GM12865 (cell line): ENCODE data around the gene TRIM39.

ENCODE experiments used
- DNase-seq: peaks from one replicate; pipeline ENCODE4 v3.0.0; 2010; ENCODE audit warnings: low read depth
- H3K4me3 ChIP-seq: 2 replicates; pipeline ENCODE4 v1.5.1; 2011; ENCODE audit warnings: mild to moderate bottlenecking, low read depth, low read length, control low read depth
- CTCF ChIP-seq: IDR thresholded peaks from 2 replicates; pipeline ENCODE4 v1.5.1; 2011; ENCODE audit warnings: low read length, control low read depth, low read depth, inconsistent platforms; ENCODE audit not compliant: insufficient read depth; ENCODE audit errors: missing control alignments

TRIM39 gene

GRCh38 chr6:30319146-30319835 lies 7.4 kb upstream of the TRIM39 start:
- no peak for DNase-seq
- no peak for TF ChIP-seq CTCF
- H3K4me3 ChIP-seq, result no peak overlapping the region

DNA sequence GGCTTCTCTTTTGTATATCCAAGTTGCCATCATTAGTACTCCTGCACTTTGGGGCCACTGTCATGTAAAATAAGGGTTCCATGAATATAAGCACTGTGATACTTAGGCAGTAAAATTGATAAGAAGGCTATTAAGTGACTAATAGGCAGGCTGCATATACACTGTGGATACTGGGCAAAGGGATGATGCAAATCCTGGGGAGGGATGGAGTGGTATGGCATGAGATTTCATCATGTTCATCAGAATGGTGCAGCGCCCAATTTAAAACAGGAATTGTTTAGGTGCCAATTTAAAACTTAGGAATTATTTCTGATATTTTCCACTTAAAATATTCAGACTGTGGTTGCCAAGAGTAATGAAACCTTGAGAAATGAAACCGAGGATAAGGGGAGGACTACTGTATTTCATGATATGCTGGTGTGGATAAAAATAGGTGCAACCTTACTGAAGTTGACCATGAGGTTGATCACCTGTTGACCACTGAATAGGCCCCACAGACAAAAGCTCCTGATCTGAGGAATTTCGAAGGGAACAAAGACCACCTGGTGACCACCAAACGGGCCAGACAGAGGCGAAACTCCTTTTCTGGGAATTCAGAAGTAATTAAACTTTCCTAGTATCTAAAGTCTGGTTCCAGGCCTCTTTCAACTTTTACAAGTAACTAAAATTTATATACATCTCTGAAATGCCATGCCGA lies 4.9 kb upstream of the TRIM39 start:
- DNase-seq, result no peak
- TF ChIP-seq CTCF, result no peak
- no peak overlapping the region for H3K4me3 ChIP-seq

- no peak overlapping the region for H3K4me3 ChIP-seq
- no peak for DNase-seq
- TF ChIP-seq CTCF, result no peak
Observed at GRCh38 chr6:30322527-30323501, 3.9 kb upstream of the TRIM39 start.

- no peak overlapping the region for H3K4me3 ChIP-seq
- DNase-seq, result no peak
Observed at GRCh38 chr6:30323806-30324205, 2.9 kb upstream of the TRIM39 start.

DNA sequence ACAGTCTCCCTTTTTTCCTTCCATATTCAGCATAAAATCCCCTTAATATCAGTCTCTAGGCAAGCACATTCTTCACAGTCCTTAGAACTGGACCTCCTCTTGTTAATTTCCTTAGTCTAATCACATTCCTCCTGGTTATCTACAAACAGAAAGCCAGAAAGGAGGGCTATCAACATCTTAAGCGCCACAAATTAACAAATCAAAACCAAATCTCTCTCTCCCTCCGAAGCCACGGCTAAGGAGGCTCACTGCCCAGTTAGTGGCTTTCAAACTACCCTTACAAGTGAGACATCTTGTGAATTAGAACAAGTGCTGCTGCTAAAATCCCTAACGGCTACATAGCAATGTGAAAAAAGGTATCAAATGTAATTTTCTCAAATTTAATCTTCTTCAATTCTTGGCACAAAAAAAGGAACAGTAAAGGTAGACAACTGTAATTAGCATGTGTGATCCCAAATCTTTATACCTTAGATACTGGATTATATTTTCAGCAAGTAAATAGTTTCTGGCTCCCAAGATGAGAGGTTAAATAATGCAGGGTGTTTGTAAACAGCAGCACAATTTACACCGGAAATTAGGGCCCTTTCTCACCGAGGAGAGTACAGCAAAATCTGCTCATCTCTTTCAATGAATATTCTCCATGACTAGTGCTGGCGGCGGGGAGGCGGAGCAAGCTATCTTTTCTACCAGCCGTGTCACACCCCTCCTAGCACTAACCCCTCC lies 1.4 kb upstream of the TRIM39 start:
- peak overlapping the region; percentile 94 for H3K4me3 ChIP-seq
- peak; percentile 76 for DNase-seq
- no peak for TF ChIP-seq CTCF

More at GRCh38 chr6:30323806-30324205, 2.9 kb upstream of the TRIM39 start:
- no peak for TF ChIP-seq CTCF

GRCh38 chr6:30325873-30326525 lies 728 bp upstream of the TRIM39 start:
- H3K4me3 ChIP-seq, result peak overlapping the region; percentile 94
- DNase-seq, result peak; percentile 80
- TF ChIP-seq CTCF, result no peak
